Ovary (tissue), 9 donors: Measurements from ENCODE around the gene JAML. TPM values are rescaled to one million over a fixed set of nuclear protein-coding genes. Genes with fewer than 3 reads are reported as not detected.

ENCODE experiments used
- DNase-seq, 5 donors: peaks; one replicate each; pipeline ENCODE4 v3.0.0-alpha.2; 2019 to 2020
- H3K27ac ChIP-seq, 2 donors: fragments of 200-600 bp; one replicate each; pipeline versions ENCODE4 v1.5.1 to v1.8.0; 2019 to 2022
- H3K27me3 ChIP-seq: fragments of 200-600 bp; one replicate; pipeline ENCODE4 v1.8.0; 2022
- H3K36me3 ChIP-seq: fragments of 200-600 bp; sonication (generic); one replicate; pipeline ENCODE4 v1.5.1; 2019
- H3K4me1 ChIP-seq: one replicate; pipeline ENCODE4 v1.8.1; 2013; ENCODE audit warnings: mild to moderate bottlenecking, moderate library complexity; ENCODE audit not compliant: insufficient read depth
- H3K4me3 ChIP-seq: fragments of 200-600 bp; sonication (generic); one replicate; pipeline ENCODE4 v1.5.1; 2017
- H3K9me3 ChIP-seq, 2 donors: fragments of 200-600 bp in 1 of 2; sonication (generic) in 1 of 2; one replicate each; pipeline versions ENCODE4 v1.5.1 to v1.8.1; 2013 to 2019; ENCODE audit warnings: mild to moderate bottlenecking in 1 of 2, moderate library complexity in 1 of 2
- CTCF ChIP-seq, 3 donors: fragments of 450-650 bp in 2 of 3; fragments of 200-600 bp in 1 of 3; IDR thresholded peaks; one replicate each; pipeline versions ENCODE4 v1.5.1 to v1.8.0; 2016 to 2022; ENCODE audit warnings: antibody characterized with exemption in 3 of 3, mild to moderate bottlenecking in 1 of 3
- EP300 ChIP-seq: sonication (generic); formaldehyde crosslinking; IDR thresholded peaks from one replicate; pipeline ENCODE4 v1.6.1; 2017; ENCODE audit warnings: antibody characterized with exemption
- POLR2A ChIP-seq: fragments of 450-650 bp; IDR thresholded peaks from one replicate; pipeline ENCODE4 v1.6.1; 2017; ENCODE audit warnings: antibody characterized with exemption, mild to moderate bottlenecking, moderate library complexity
- WGBS, 3 donors: extraction: QIAGEN DNeasy Blood & Tissue Kit in 1 of 3; methylation state at CpG; one replicate each; pipeline versions ENCODE4 v1.1.5 to v1.1.7; 2013 to 2017; 5-methylcytosine and 5-hydroxymethylcytosine counted together
- intact Hi-C, 4 donors: fragments of 100-400 bp; cut with DNase I; formaldehyde crosslinking; loops; one replicate each; pipeline versions ENCODE4 v1.11.0 to v1.15.1; 2022 to 2023
- polyA plus RNA-seq, 2 donors: library from polyadenylated mRNA; stranded (reverse); fragments of 200-250 nt in 1 of 2; fragments of 350-450 nt in 1 of 2; fragmentation: Illumina TruSeq in 1 of 2; extraction: RNeasy Lipid Tissue Mini Kit (QIAGEN cat#74804) in 1 of 2; gene quantifications; one replicate each; pipeline ENCODE4 v1.2.3, GENCODE V29; 2013 to 2014
- total RNA-seq, 7 donors: library from RNA; depleted of rRNA in 2 of 7; stranded (reverse); fragments of >200 nt in 2 of 7; fragmentation: NEBNext Ultra II Directional in 3 of 7; extraction: Animal tissue kit (Norgen Biotek cat#: 25700) in 3 of 7; gene quantifications; one replicate each; pipeline versions ENCODE4 v1.1.0 to v1.2.4, GENCODE V29; 2016 to 2023
- donor health status: DM: no; HTN: no; CAD: no; lungs with moderate emphysema.
- donor health status: DM: no; HTN: no; CAD: no.
- donor health status: Bipolar disorder and iron deficiency.
- donor health status: DM: yes; HTN: yes; CAD: no.
- donor health status: DM: no; HTN: no; CAD: no.
- donor health status: DM: yes; HTN: yes; CAD: no.

The JAML gene
- total and polyA plus RNA-seq, 9 donors, result 0.79 to 18.0 (median 2.0) TPM

GRCh38 chr11:118155776-118156530 lies 68.9 kb downstream of the JAML start:
- H3K4me3 ChIP-seq, result no peak overlapping the region
- no peaks in the 10 kb centered on the region for H3K9me3 ChIP-seq
- no peak overlapping the region for H3K27ac ChIP-seq

GRCh38 chr11:118154641-118155040 lies 70.2 kb downstream of the JAML start:
- intact Hi-C loops, result no loop called here
- TF ChIP-seq EP300 (no peak), POLR2A (no peak), CTCF (IDR thresholded peaks at IDR 0.05) (no peak)
- WGBS, 3 donors, result 77 to 91% (median 90%) methylated on average over 1 of the region's 1 CpG

More at GRCh38 chr11:118155776-118156530, 68.9 kb downstream of the JAML start:
- no peaks in the 10 kb centered on the region for H3K27me3 ChIP-seq
- TF ChIP-seq CTCF (IDR thresholded peaks at IDR 0.05) (no peak), EP300 (no peak), POLR2A (no peak)
- DNase-seq, result no peak
- peaks cover 2% of the 10 kb centered on the region for H3K4me1 ChIP-seq
- H3K36me3 ChIP-seq, result no peaks in the 10 kb centered on the region
- intact Hi-C loops, result no loop called here
- 41 to 51% (median 42%) methylated on average over 11 of the region's 11 CpGs for WGBS, 3 donors

GRCh38 chr11:118153976-118154375 lies 70.8 kb downstream of the JAML start:
- no peak for DNase-seq
- Histone ChIP-seq H3K27me3 (no peaks in the 10 kb centered on the region), H3K4me1 (peaks cover 2% of the 10 kb centered on the region), H3K27ac (no peak overlapping the region), H3K36me3 (no peaks in the 10 kb centered on the region), H3K9me3 (no peaks in the 10 kb centered on the region), H3K4me3 (no peak overlapping the region)
- WGBS, 3 donors, result 75 to 91% (median 81%) methylated on average over 11 of the region's 11 CpGs
- intact Hi-C loops, result no loop called here
- TF ChIP-seq POLR2A (no peak), EP300 (no peak), CTCF (IDR thresholded peaks at IDR 0.05) (no peak)

More at GRCh38 chr11:118154641-118155040, 70.2 kb downstream of the JAML start:
- no peaks in the 10 kb centered on the region for H3K27me3 ChIP-seq
- H3K4me1 ChIP-seq, result peaks cover 2% of the 10 kb centered on the region
- H3K9me3 ChIP-seq, result no peaks in the 10 kb centered on the region
- no peak overlapping the region for H3K4me3 ChIP-seq
- H3K27ac ChIP-seq, result no peak overlapping the region
- H3K36me3 ChIP-seq, result no peaks in the 10 kb centered on the region
- no peak for DNase-seq

GRCh38 chr11:118153516-118153915 lies 71.3 kb downstream of the JAML start:
- H3K4me3 ChIP-seq, result no peak overlapping the region
- no peak for TF ChIP-seq POLR2A
- TF ChIP-seq EP300, result no peak
- no peak for TF ChIP-seq CTCF (IDR thresholded peaks at IDR 0.05)
- WGBS, 3 donors, result 16 to 27% (median 20%) methylated on average over 16 of the region's 16 CpGs
- no peak overlapping the region for H3K27ac ChIP-seq
- H3K27me3 ChIP-seq, result no peaks in the 10 kb centered on the region
- no peak for DNase-seq
- peaks cover 2% of the 10 kb centered on the region for H3K4me1 ChIP-seq
- no peaks in the 10 kb centered on the region for H3K9me3 ChIP-seq
- H3K36me3 ChIP-seq, result no peaks in the 10 kb centered on the region
- intact Hi-C loops, result no loop called here
